DMS53 (cell line): ENCODE data around the gene LMLN.
"Not testable (repeated sequence)": the region's sequence is repeated elsewhere in the genome, so short reads cannot be mapped to it uniquely, and the experiment has no call there.

ENCODE experiments used
- DNase-seq: peaks from one replicate; lab custom pipeline; 2025; lab: John Stamatoyannopoulos, UW

LMLN gene

GRCh38 chr3:197959891-197960693 lies at the start of gene LMLN:
LMLN (plus strand) TSS chr3:197960217; CDS start chr3:197960246, 29 bp downstream.
- peak; percentile 97 for DNase-seq

GRCh38 chr3:197912741-197913476 lies 47.1 kb upstream of the LMLN start:
- DNase-seq, result no peak

GRCh38 chr3:197913641-197914380 lies 46.2 kb upstream of the LMLN start:
- no peak for DNase-seq

GRCh38 chr3:197921429-197922275 lies 38.4 kb upstream of the LMLN start:
- not testable (repeated sequence) for DNase-seq

- DNase-seq, result peak; percentile 5
These were observed 33.6 kb upstream of the LMLN start for GRCh38 chr3:197926418-197926817.

GRCh38 chr3:197927578-197927977 lies 32.4 kb upstream of the LMLN start:
- not testable (repeated sequence) for DNase-seq

- DNase-seq, result no peak
These were observed 23.1 kb upstream of the LMLN start for GRCh38 chr3:197936819-197937384.

GRCh38 chr3:197940745-197941384 lies 19.2 kb upstream of the LMLN start:
- DNase-seq, result no peak

GRCh38 chr3:197942956-197943556 lies 17.0 kb upstream of the LMLN start:
- peak; percentile 63 for DNase-seq

GRCh38 chr3:197949191-197949777 lies 10.7 kb upstream of the LMLN start:
- DNase-seq, result peak; percentile 49

- DNase-seq, result peak; percentile 97
These were observed 10.0 kb upstream of the LMLN start, which contains the start of gene RPL35A for GRCh38 chr3:197949778-197950676. RPL35A (plus strand) TSS chr3:197950190; CDS start chr3:197950968, 778 bp downstream.

GRCh38 chr3:197950677-197951061 lies 9.3 kb upstream of the LMLN start:
- no peak for DNase-seq

GRCh38 chr3:197951392-197951990 lies 8.5 kb upstream of the LMLN start:
- no peak for DNase-seq

- no peak for DNase-seq
These were observed 7.6 kb upstream of the LMLN start for GRCh38 chr3:197952440-197952839.

- DNase-seq, result no peak
These were observed 6.7 kb upstream of the LMLN start for GRCh38 chr3:197953325-197953724.

- DNase-seq, result no peak
These were observed 6.1 kb upstream of the LMLN start for GRCh38 chr3:197953881-197954280.

GRCh38 chr3:197955892-197956477 lies 4.0 kb upstream of the LMLN start:
- DNase-seq, result no peak

GRCh38 chr3:197956626-197956988 lies 3.4 kb upstream of the LMLN start:
- DNase-seq, result peak; percentile 42
